WTC11 (cell line): ENCODE data around the gene TAPBPL. TPM values are rescaled to one million over a fixed set of nuclear protein-coding genes. Genes with fewer than 3 reads are reported as not detected.

ENCODE experiments used
- ATAC-seq: fragments of 200-7000 bp; cut with Tn5 transposase; 2 replicates; pipeline ENCODE4 v1.10.0; 2021; ENCODE audit warnings: mild to moderate bottlenecking, moderate library complexity
- CTCF ChIA-PET: fragments of 300-600 bp; sonication (Branson Sonifier 250); formaldehyde crosslinking; loops from one replicate; lab custom pipeline; 2021; ENCODE audit warnings: antibody characterized with exemption; lab: Charles Lee
- POLR2A ChIA-PET: fragments of 350-600 bp; sonication (Branson Sonifier 250); formaldehyde crosslinking; loops from one replicate; lab custom pipeline; 2021; ENCODE audit warnings: antibody characterized with exemption; lab: Charles Lee
- DNase-seq: peaks from one replicate; pipeline ENCODE4 v3.0.0; 2021; ENCODE audit warnings: low spot score
- H3K27ac Mint-ChIP-seq: 2 replicates; pipeline ENCODE4 v1.8.0; 2021; ENCODE audit warnings: mixed read lengths
- H3K27me3 Mint-ChIP-seq: 2 replicates; pipeline ENCODE4 v1.8.0; 2021; ENCODE audit warnings: low read depth, mild to moderate bottlenecking, moderate library complexity, mixed read lengths
- H3K36me3 Mint-ChIP-seq: 2 replicates; pipeline ENCODE4 v1.8.0; 2021; ENCODE audit warnings: mixed read lengths
- H3K4me1 Mint-ChIP-seq: 2 replicates; pipeline ENCODE4 v1.8.0; 2022; ENCODE audit warnings: mixed read lengths
- H3K4me3 Mint-ChIP-seq: 2 replicates; pipeline ENCODE4 v1.8.0; 2021; ENCODE audit warnings: mild to moderate bottlenecking, moderate library complexity, mixed read lengths
- H3K9me3 Mint-ChIP-seq: 2 replicates; pipeline ENCODE4 v1.8.0; 2021; ENCODE audit warnings: mixed read lengths
- ATF1 ChIP-seq: sonication (generic); formaldehyde crosslinking; IDR thresholded peaks from 2 replicates; pipeline ENCODE4 v1.8.1; 2023; ENCODE audit warnings: mild to moderate bottlenecking, moderate library complexity, missing genetic modification reagents
- GABPB1 ChIP-seq: sonication (generic); formaldehyde crosslinking; IDR thresholded peaks from 2 replicates; pipeline ENCODE4 v1.8.1; 2023; ENCODE audit warnings: mild to moderate bottlenecking, missing genetic modification reagents
- JUN ChIP-seq: sonication (generic); formaldehyde crosslinking; IDR thresholded peaks from 2 replicates; pipeline ENCODE4 v1.8.0; 2023; ENCODE audit warnings: mild to moderate bottlenecking, missing genetic modification reagents
- NFE2L1 ChIP-seq: sonication (generic); formaldehyde crosslinking; IDR thresholded peaks from 2 replicates; pipeline ENCODE4 v1.8.1; 2023; ENCODE audit warnings: missing genetic modification reagents
- RORB ChIP-seq: fragments of 250-450 bp; sonication (Bioruptor Pico); IDR thresholded peaks from 2 replicates; pipeline ENCODE4 v1.9.0; 2021; ENCODE audit warnings: mild to moderate bottlenecking
- TCF7 ChIP-seq: sonication (generic); formaldehyde crosslinking; IDR thresholded peaks from 2 replicates; pipeline ENCODE4 v1.8.0; 2022; ENCODE audit warnings: mild to moderate bottlenecking, low read depth, missing genetic modification reagents, moderate library complexity
- TEAD1 ChIP-seq: sonication (generic); formaldehyde crosslinking; IDR thresholded peaks from 2 replicates; pipeline ENCODE4 v1.8.0; 2022; ENCODE audit warnings: mild to moderate bottlenecking, missing genetic modification reagents
- ZNF121 ChIP-seq: sonication (generic); formaldehyde crosslinking; IDR thresholded peaks from 2 replicates; pipeline ENCODE4 v1.8.0; 2023; ENCODE audit warnings: missing genetic modification reagents
- total RNA-seq: library from RNA; stranded (reverse); gene quantifications from 3 replicates; pipeline ENCODE4 v1.2.3, GENCODE V29; 2021
- TF ChIP-seq, protein P1 (sequence below): sonication (generic); formaldehyde crosslinking; IDR thresholded peaks from 2 replicates; pipeline ENCODE4 v1.8.1; 2023; ENCODE audit warnings: mild to moderate bottlenecking, missing genetic modification reagents
- TF ChIP-seq, protein P2 (sequence below): sonication (generic); formaldehyde crosslinking; IDR thresholded peaks from 2 replicates; pipeline ENCODE4 v1.8.1; 2022; ENCODE audit warnings: missing genetic modification reagents, borderline replicate concordance
- TF ChIP-seq, protein P3 (sequence below): sonication (generic); formaldehyde crosslinking; IDR thresholded peaks from 2 replicates; pipeline ENCODE4 v1.8.0; 2022; ENCODE audit warnings: mild to moderate bottlenecking, missing genetic modification reagents
- TF ChIP-seq, protein P4 (sequence below): sonication (generic); formaldehyde crosslinking; IDR thresholded peaks from 2 replicates; pipeline ENCODE4 v1.8.1; 2022; ENCODE audit warnings: mild to moderate bottlenecking, missing genetic modification reagents, moderate library complexity, borderline replicate concordance
- TF ChIP-seq, protein P5 (sequence below): sonication (generic); formaldehyde crosslinking; IDR thresholded peaks from 2 replicates; pipeline ENCODE4 v1.8.1; 2023; ENCODE audit warnings: mild to moderate bottlenecking, missing genetic modification reagents
- TF ChIP-seq, protein P6 (sequence below): sonication (generic); formaldehyde crosslinking; IDR thresholded peaks from 2 replicates; pipeline ENCODE4 v1.8.1; 2023; ENCODE audit warnings: mild to moderate bottlenecking, missing genetic modification reagents, borderline replicate concordance
- TF ChIP-seq, protein P7 (sequence below): fragments of 250-450 bp; sonication (Bioruptor Pico); conservative IDR thresholded peaks from 2 replicates; pipeline ENCODE4 v1.9.0; 2021; ENCODE audit warnings: mild to moderate bottlenecking
- TF ChIP-seq, protein P8 (sequence below): sonication (generic); formaldehyde crosslinking; IDR thresholded peaks from 2 replicates; pipeline ENCODE4 v1.8.1; 2023; ENCODE audit warnings: mild to moderate bottlenecking, missing genetic modification reagents, moderate library complexity

TAPBPL gene
- total RNA-seq, 1 experiment from 2014 or later = 1.3 TPM

DNA sequence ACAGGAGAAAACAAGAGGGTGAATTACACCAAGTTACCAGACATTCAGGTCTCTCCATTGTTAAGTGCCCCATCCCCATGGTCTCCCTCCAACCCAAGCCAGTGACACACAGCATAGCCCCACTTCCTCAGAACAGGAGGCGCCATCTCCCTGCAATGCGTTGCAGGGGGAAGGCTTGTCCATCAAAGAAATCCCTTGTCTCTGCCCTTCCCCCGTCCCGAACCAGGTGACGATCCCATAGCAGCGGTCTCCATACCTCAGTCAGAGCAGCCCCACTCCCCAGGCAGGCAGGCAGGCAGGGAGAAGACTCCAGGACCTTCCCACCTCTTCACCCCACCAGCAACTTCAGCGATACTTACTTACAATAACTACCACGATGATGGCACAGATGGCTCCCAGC is 12.7 kb downstream of the TAPBPL start:
- no peak overlapping the region for H3K4me3 Mint-ChIP-seq
- ATAC-seq = no peak
- peaks cover 4% of the 10 kb centered on the region for H3K27me3 Mint-ChIP-seq
- peaks cover 15% of the 10 kb centered on the region for H3K4me1 Mint-ChIP-seq
- H3K36me3 Mint-ChIP-seq = peaks cover 61% of the 10 kb centered on the region
- H3K9me3 Mint-ChIP-seq = no peaks in the 10 kb centered on the region
- TF ChIP-seq ATF1 (CRISPR knock-in tag) (no peak), GABPB1 (no peak), TCF7 (no peak), TEAD1 (CRISPR knock-in tag) (no peak), RORB (no peak), ZNF121 (no peak), NFE2L1 (CRISPR knock-in tag) (no peak), JUN (no peak)
- TF ChIP-seq, protein P1, sequence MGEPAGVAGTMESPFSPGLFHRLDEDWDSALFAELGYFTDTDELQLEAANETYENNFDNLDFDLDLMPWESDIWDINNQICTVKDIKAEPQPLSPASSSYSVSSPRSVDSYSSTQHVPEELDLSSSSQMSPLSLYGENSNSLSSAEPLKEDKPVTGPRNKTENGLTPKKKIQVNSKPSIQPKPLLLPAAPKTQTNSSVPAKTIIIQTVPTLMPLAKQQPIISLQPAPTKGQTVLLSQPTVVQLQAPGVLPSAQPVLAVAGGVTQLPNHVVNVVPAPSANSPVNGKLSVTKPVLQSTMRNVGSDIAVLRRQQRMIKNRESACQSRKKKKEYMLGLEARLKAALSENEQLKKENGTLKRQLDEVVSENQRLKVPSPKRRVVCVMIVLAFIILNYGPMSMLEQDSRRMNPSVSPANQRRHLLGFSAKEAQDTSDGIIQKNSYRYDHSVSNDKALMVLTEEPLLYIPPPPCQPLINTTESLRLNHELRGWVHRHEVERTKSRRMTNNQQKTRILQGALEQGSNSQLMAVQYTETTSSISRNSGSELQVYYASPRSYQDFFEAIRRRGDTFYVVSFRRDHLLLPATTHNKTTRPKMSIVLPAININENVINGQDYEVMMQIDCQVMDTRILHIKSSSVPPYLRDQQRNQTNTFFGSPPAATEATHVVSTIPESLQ (CRISPR knock-in tag) = no peak
- TF ChIP-seq, protein P2, sequence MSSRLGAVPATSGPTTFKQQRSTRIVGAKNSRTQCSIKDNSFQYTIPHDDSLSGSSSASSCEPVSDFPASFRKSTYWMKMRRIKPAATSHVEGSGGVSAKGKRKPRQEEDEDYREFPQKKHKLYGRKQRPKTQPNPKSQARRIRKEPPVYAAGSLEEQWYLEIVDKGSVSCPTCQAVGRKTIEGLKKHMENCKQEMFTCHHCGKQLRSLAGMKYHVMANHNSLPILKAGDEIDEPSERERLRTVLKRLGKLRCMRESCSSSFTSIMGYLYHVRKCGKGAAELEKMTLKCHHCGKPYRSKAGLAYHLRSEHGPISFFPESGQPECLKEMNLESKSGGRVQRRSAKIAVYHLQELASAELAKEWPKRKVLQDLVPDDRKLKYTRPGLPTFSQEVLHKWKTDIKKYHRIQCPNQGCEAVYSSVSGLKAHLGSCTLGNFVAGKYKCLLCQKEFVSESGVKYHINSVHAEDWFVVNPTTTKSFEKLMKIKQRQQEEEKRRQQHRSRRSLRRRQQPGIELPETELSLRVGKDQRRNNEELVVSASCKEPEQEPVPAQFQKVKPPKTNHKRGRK (CRISPR knock-in tag) = no peak
- TF ChIP-seq, protein P3, sequence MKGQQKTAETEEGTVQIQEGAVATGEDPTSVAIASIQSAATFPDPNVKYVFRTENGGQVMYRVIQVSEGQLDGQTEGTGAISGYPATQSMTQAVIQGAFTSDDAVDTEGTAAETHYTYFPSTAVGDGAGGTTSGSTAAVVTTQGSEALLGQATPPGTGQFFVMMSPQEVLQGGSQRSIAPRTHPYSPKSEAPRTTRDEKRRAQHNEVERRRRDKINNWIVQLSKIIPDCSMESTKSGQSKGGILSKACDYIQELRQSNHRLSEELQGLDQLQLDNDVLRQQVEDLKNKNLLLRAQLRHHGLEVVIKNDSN (CRISPR knock-in tag) = no peak
- TF ChIP-seq, protein P4, sequence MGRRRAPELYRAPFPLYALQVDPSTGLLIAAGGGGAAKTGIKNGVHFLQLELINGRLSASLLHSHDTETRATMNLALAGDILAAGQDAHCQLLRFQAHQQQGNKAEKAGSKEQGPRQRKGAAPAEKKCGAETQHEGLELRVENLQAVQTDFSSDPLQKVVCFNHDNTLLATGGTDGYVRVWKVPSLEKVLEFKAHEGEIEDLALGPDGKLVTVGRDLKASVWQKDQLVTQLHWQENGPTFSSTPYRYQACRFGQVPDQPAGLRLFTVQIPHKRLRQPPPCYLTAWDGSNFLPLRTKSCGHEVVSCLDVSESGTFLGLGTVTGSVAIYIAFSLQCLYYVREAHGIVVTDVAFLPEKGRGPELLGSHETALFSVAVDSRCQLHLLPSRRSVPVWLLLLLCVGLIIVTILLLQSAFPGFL (CRISPR knock-in tag) = no peak
- TF ChIP-seq, protein P5, sequence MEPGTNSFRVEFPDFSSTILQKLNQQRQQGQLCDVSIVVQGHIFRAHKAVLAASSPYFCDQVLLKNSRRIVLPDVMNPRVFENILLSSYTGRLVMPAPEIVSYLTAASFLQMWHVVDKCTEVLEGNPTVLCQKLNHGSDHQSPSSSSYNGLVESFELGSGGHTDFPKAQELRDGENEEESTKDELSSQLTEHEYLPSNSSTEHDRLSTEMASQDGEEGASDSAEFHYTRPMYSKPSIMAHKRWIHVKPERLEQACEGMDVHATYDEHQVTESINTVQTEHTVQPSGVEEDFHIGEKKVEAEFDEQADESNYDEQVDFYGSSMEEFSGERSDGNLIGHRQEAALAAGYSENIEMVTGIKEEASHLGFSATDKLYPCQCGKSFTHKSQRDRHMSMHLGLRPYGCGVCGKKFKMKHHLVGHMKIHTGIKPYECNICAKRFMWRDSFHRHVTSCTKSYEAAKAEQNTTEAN = no peak
- TF ChIP-seq, protein P6, sequence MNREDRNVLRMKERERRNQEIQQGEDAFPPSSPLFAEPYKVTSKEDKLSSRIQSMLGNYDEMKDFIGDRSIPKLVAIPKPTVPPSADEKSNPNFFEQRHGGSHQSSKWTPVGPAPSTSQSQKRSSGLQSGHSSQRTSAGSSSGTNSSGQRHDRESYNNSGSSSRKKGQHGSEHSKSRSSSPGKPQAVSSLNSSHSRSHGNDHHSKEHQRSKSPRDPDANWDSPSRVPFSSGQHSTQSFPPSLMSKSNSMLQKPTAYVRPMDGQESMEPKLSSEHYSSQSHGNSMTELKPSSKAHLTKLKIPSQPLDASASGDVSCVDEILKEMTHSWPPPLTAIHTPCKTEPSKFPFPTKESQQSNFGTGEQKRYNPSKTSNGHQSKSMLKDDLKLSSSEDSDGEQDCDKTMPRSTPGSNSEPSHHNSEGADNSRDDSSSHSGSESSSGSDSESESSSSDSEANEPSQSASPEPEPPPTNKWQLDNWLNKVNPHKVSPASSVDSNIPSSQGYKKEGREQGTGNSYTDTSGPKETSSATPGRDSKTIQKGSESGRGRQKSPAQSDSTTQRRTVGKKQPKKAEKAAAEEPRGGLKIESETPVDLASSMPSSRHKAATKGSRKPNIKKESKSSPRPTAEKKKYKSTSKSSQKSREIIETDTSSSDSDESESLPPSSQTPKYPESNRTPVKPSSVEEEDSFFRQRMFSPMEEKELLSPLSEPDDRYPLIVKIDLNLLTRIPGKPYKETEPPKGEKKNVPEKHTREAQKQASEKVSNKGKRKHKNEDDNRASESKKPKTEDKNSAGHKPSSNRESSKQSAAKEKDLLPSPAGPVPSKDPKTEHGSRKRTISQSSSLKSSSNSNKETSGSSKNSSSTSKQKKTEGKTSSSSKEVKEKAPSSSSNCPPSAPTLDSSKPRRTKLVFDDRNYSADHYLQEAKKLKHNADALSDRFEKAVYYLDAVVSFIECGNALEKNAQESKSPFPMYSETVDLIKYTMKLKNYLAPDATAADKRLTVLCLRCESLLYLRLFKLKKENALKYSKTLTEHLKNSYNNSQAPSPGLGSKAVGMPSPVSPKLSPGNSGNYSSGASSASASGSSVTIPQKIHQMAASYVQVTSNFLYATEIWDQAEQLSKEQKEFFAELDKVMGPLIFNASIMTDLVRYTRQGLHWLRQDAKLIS = no peak
- TF ChIP-seq, protein P7, sequence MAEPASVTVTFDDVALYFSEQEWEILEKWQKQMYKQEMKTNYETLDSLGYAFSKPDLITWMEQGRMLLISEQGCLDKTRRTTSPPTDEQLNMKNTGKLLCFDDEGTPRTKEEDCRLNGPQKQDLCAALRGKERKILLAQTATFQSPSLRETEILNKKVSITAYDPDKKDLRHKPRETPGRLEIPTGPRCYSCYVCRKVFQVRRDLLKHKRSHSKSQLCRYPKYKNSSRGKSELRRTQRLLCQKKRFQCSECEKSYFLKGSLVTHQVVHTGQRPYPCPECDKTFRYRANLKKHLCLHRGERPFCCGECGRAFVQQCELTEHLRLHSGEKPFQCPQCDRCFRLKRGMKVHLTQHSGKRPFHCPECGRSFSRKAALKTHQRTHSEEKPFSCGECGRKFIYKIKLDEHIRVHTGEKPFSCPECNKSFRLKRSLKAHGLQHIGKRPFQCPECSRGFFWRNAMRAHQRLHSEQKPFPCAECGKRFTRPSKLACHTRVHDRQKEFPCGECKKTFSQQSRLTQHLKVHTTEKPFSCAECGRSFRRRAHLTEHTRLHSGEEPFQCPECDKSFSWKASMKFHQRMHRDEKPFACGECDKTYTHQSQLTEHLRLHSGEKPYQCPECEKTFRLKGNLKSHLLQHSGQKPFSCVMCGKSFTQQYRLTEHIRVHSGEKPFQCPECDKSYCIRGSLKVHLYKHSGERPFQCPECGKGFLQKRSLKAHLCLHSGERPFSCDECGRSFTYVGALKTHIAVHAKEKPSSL (CRISPR knock-in tag) = no peak
- TF ChIP-seq, protein P8, sequence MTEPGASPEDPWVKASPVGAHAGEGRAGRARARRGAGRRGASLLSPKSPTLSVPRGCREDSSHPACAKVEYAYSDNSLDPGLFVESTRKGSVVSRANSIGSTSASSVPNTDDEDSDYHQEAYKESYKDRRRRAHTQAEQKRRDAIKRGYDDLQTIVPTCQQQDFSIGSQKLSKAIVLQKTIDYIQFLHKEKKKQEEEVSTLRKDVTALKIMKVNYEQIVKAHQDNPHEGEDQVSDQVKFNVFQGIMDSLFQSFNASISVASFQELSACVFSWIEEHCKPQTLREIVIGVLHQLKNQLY (CRISPR knock-in tag) = no peak
- ChIA-PET CTCF (interaction anchor here (0.9 to 3.2 kb wide), 15 partner anchors 13 to 380 kb away, joined by 3 to 77 read pairs (median 15); partner anchors contain the start of genes CD27, LTBR and TAPBPL), POLR2A (interaction anchor here (0.6 to 1.2 kb wide), 3 partner anchors 30 to 103 kb away, joined by 3 to 4 read pairs (median 3); no protein-coding TSS in a partner anchor)
- no peak for DNase-seq
- peak overlapping the region; percentile 39 for H3K27ac Mint-ChIP-seq
